DOHH2 (cell line): ENCODE data around the gene NOP56.
"Not testable (repeated sequence)": the region's sequence is repeated elsewhere in the genome, so short reads cannot be mapped to it uniquely, and the experiment has no call there.

Experiments
- H3F3A ChIP-seq: fragments of 200-600 bp; sonication (generic), shearing (Covaris generic); 2 replicates; pipeline ENCODE4 v1.6.0; 2016; ENCODE audit warnings: antibody characterized with exemption, mild to moderate bottlenecking; ENCODE audit not compliant: control insufficient read depth, insufficient read depth
- H3K27ac ChIP-seq: fragments of 200-600 bp; sonication (generic); 2 replicates; pipeline ENCODE4 v1.5.1; 2014; ENCODE audit warnings: low read depth, mild to moderate bottlenecking, low read length, moderate library complexity
- H3K27me3 ChIP-seq: fragments of 200-600 bp; sonication (generic); 2 replicates; pipeline ENCODE4 v1.6.1; 2014; ENCODE audit warnings: mild to moderate bottlenecking, low read length, mixed read lengths; ENCODE audit not compliant: control insufficient read depth
- H3K36me3 ChIP-seq: fragments of 200-600 bp; sonication (generic); 2 replicates; pipeline ENCODE4 v1.6.1; 2014; ENCODE audit warnings: mild to moderate bottlenecking, low read length, moderate library complexity, mixed read lengths; ENCODE audit not compliant: control insufficient read depth
- H3K4me1 ChIP-seq: fragments of 200-600 bp; sonication (generic); 2 replicates; pipeline ENCODE4 v1.6.1; 2014; ENCODE audit warnings: mild to moderate bottlenecking, low read length, mixed read lengths; ENCODE audit not compliant: control insufficient read depth
- H3K4me2 ChIP-seq: fragments of 200-600 bp; sonication (generic); 2 replicates; pipeline ENCODE4 v1.6.0; 2014; ENCODE audit warnings: mild to moderate bottlenecking, low read length, moderate library complexity
- H3K4me3 ChIP-seq: fragments of 200-600 bp; sonication (generic); 2 replicates; pipeline ENCODE4 v1.5.1; 2014; ENCODE audit warnings: mild to moderate bottlenecking, low read length, mixed read lengths
- H3K79me2 ChIP-seq: fragments of 200-600 bp; sonication (generic); 2 replicates; pipeline ENCODE4 v1.6.1; 2014; ENCODE audit warnings: mild to moderate bottlenecking, low read length, mixed read lengths; ENCODE audit not compliant: control insufficient read depth
- H3K9me2 ChIP-seq: fragments of 200-600 bp; sonication (generic); replicated peaks from 2 replicates; pipeline ENCODE4 v1.6.1; 2014; ENCODE audit warnings: mild to moderate bottlenecking, low read length, mixed read lengths; ENCODE audit not compliant: control insufficient read depth
- H3K9me3 ChIP-seq: fragments of 200-600 bp; sonication (generic); 2 replicates; pipeline ENCODE4 v1.6.1; 2014; ENCODE audit warnings: antibody characterized with exemption, low read length, mixed read lengths; ENCODE audit not compliant: control insufficient read depth, insufficient read depth
- H4K20me1 ChIP-seq: fragments of 200-600 bp; sonication (generic); 2 replicates; pipeline ENCODE4 v1.6.0; 2014; ENCODE audit warnings: low read depth, mild to moderate bottlenecking, antibody characterized with exemption, low read length, moderate library complexity; ENCODE audit not compliant: control insufficient read depth, insufficient read depth
- CTCF ChIP-seq: fragments of 200-600 bp; sonication (generic); IDR thresholded peaks from one replicate; pipeline ENCODE4 v1.5.1; 2014; ENCODE audit warnings: antibody characterized with exemption, mild to moderate bottlenecking, low read depth, low read length; ENCODE audit not compliant: poor library complexity, severe bottlenecking
- EZH2phosphoT487 ChIP-seq: fragments of 200-600 bp; sonication (generic); IDR thresholded peaks from 2 replicates; pipeline ENCODE4 v1.6.1; 2017; ENCODE audit warnings: borderline replicate concordance, mild to moderate bottlenecking, antibody characterized with exemption, low read length, moderate library complexity, mixed read lengths

Gene NOP56

GRCh38 chr20:2695206-2695983, 43.0 kb downstream of the NOP56 start:
- H3K27ac ChIP-seq: no peak overlapping the region
- TF ChIP-seq CTCF: no peak
- TF ChIP-seq EZH2phosphoT487: no peak

GRCh38 chr20:2695984-2696525, 43.6 kb downstream of the NOP56 start:
- H3K79me2 ChIP-seq, H3F3A ChIP-seq, H3K27ac ChIP-seq, H3K4me1 ChIP-seq, H4K20me1 ChIP-seq, H3K4me3 ChIP-seq, H3K4me2 ChIP-seq, H3K9me2 ChIP-seq, H3K9me3 ChIP-seq, H3K36me3 ChIP-seq: not testable (repeated sequence)
- peaks cover 46% of the 10 kb centered on the region for H3K27me3 ChIP-seq

More at GRCh38 chr20:2695206-2695983, 43.0 kb downstream of the NOP56 start:
- Histone ChIP-seq H4K20me1 (no peaks in the 10 kb centered on the region), H3F3A (no peaks in the 10 kb centered on the region), H3K79me2 (no peaks in the 10 kb centered on the region), H3K27me3 (peaks cover 51% of the 10 kb centered on the region), H3K4me3 (no peak overlapping the region), H3K4me1 (no peaks in the 10 kb centered on the region), H3K9me2 (no peaks in the 10 kb centered on the region), H3K9me3 (no peaks in the 10 kb centered on the region), H3K36me3 (no peaks in the 10 kb centered on the region), H3K4me2 (no peak overlapping the region)

- Histone ChIP-seq H3F3A (no peaks in the 10 kb centered on the region), H3K4me2 (no peak overlapping the region), H3K9me2 (no peaks in the 10 kb centered on the region), H3K27ac (no peak overlapping the region), H3K36me3 (no peaks in the 10 kb centered on the region), H3K79me2 (no peaks in the 10 kb centered on the region), H3K9me3 (no peaks in the 10 kb centered on the region), H3K27me3 (peaks cover 40% of the 10 kb centered on the region), H3K4me1 (no peaks in the 10 kb centered on the region), H3K4me3 (no peak overlapping the region), H4K20me1 (no peaks in the 10 kb centered on the region)
- no peak for TF ChIP-seq CTCF
- TF ChIP-seq EZH2phosphoT487: no peak
Measured at GRCh38 chr20:2696646-2697045, 44.2 kb downstream of the NOP56 start.

GRCh38 chr20:2697768-2698167, 45.3 kb downstream of the NOP56 start:
- Histone ChIP-seq H3K9me3 (no peaks in the 10 kb centered on the region), H4K20me1 (no peaks in the 10 kb centered on the region), H3K9me2 (no peaks in the 10 kb centered on the region), H3K27me3 (peaks cover 33% of the 10 kb centered on the region), H3K27ac (no peak overlapping the region), H3K4me1 (no peaks in the 10 kb centered on the region), H3K36me3 (no peaks in the 10 kb centered on the region), H3K4me2 (no peak overlapping the region), H3F3A (no peaks in the 10 kb centered on the region), H3K4me3 (no peak overlapping the region), H3K79me2 (no peaks in the 10 kb centered on the region)
- no peak for TF ChIP-seq EZH2phosphoT487
- TF ChIP-seq CTCF: no peak
